Glutamatergic neuron (in vitro differentiated cells): ENCODE measurements around the gene MITD1. TPM values are rescaled to one million over a fixed set of nuclear protein-coding genes. Genes with fewer than 3 reads are reported as not detected.
"Not testable (repeated sequence)": the region's sequence is repeated elsewhere in the genome, so short reads cannot be mapped to it uniquely, and the experiment has no call there.

ENCODE experiments used
- DNase-seq: peaks from one replicate; pipeline ENCODE4 v3.0.0; 2022
- H3K27ac Mint-ChIP-seq: one replicate; pipeline ENCODE4 v1.8.0; 2020; ENCODE audit warnings: mild to moderate bottlenecking, mixed read lengths, inconsistent platforms; ENCODE audit not compliant: unreplicated experiment
- H3K27me3 Mint-ChIP-seq: one replicate; pipeline ENCODE4 v1.8.0; 2020; ENCODE audit warnings: mild to moderate bottlenecking, moderate library complexity, mixed read lengths, inconsistent platforms; ENCODE audit not compliant: unreplicated experiment
- H3K36me3 Mint-ChIP-seq: one replicate; pipeline ENCODE4 v1.8.0; 2020; ENCODE audit warnings: mild to moderate bottlenecking, mixed read lengths, inconsistent platforms; ENCODE audit not compliant: unreplicated experiment
- H3K4me1 Mint-ChIP-seq: one replicate; pipeline ENCODE4 v1.8.0; 2020; ENCODE audit warnings: mild to moderate bottlenecking, low read depth, mixed read lengths, inconsistent platforms; ENCODE audit not compliant: unreplicated experiment
- H3K4me3 Mint-ChIP-seq: one replicate; pipeline ENCODE4 v1.8.0; 2020; ENCODE audit warnings: mild to moderate bottlenecking, mixed read lengths, inconsistent platforms; ENCODE audit not compliant: unreplicated experiment
- H3K9me3 Mint-ChIP-seq: one replicate; pipeline ENCODE4 v1.8.0; 2020; ENCODE audit warnings: mild to moderate bottlenecking, moderate library complexity, mixed read lengths, inconsistent platforms; ENCODE audit not compliant: unreplicated experiment
- CTCF ChIP-seq: fragments of 200-600 bp; sonication (generic); IDR thresholded peaks from one replicate; pipeline ENCODE4 v1.5.0; 2021; ENCODE audit not compliant: partially characterized antibody, unreplicated experiment
- total RNA-seq: library from RNA; stranded (reverse); fragmentation: NEBNext Ultra II Directional; extraction: Animal tissue kit (Norgen Biotek cat#: 25700); gene quantifications from one replicate; pipeline ENCODE4 v1.2.1, GENCODE V29; 2021; ENCODE audit not compliant: unreplicated experiment

Gene MITD1
- total RNA-seq, 1 donor from 2014 or later, result 18.6 TPM

GRCh38 chr2:99139003-99139402 lies 41.9 kb downstream of the MITD1 start:
- no peak for TF ChIP-seq CTCF
- peaks cover 8% of the 10 kb centered on the region for H3K36me3 Mint-ChIP-seq
- no peak overlapping the region for H3K27ac Mint-ChIP-seq
- H3K9me3 Mint-ChIP-seq, result peaks cover 2% of the 10 kb centered on the region
- DNase-seq, result no peak
- no peak overlapping the region for H3K4me3 Mint-ChIP-seq
- no peaks in the 10 kb centered on the region for H3K4me1 Mint-ChIP-seq
- H3K27me3 Mint-ChIP-seq, result peaks cover 3% of the 10 kb centered on the region

GRCh38 chr2:99135044-99135556 lies 45.8 kb downstream of the MITD1 start:
- not testable (repeated sequence) for H3K27ac Mint-ChIP-seq, H3K4me3 Mint-ChIP-seq, H3K4me1 Mint-ChIP-seq, H3K27me3 Mint-ChIP-seq, DNase-seq
- H3K9me3 Mint-ChIP-seq, result peaks cover 12% of the 10 kb centered on the region
- H3K36me3 Mint-ChIP-seq, result peaks cover 22% of the 10 kb centered on the region

- peaks cover 10% of the 10 kb centered on the region for H3K36me3 Mint-ChIP-seq
- H3K27ac Mint-ChIP-seq, result no peak overlapping the region
- H3K4me1 Mint-ChIP-seq, result no peaks in the 10 kb centered on the region
- no peak overlapping the region for H3K4me3 Mint-ChIP-seq
- peaks cover 8% of the 10 kb centered on the region for H3K9me3 Mint-ChIP-seq
- TF ChIP-seq CTCF, result no peak
- peaks cover 2% of the 10 kb centered on the region for H3K27me3 Mint-ChIP-seq
- no peak for DNase-seq
These were observed 52.9 kb downstream of the MITD1 start for GRCh38 chr2:99127981-99128380.

Other genes starting within 250 kb of the MITD1 start
- 2.1 TPM for gene CRACDL, start 244.8 kb downstream of the MITD1 start, total RNA-seq
- 0.34 TPM for gene C2orf15, start 39.4 kb downstream of the MITD1 start, total RNA-seq
- 3.8 TPM for gene TSGA10, start 26.1 kb downstream of the MITD1 start, total RNA-seq
- gene LIPT1, start 26.1 kb downstream of the MITD1 start, total RNA-seq, result 4.3 TPM
- 40.2 TPM for gene MRPL30, start 126 bp upstream of the MITD1 start, total RNA-seq
- not detected for gene LYG2, start 74.6 kb upstream of the MITD1 start, total RNA-seq
- gene LYG1, start 120.1 kb upstream of the MITD1 start, total RNA-seq, result 1.2 TPM
- gene TXNDC9, start 155.3 kb upstream of the MITD1 start, total RNA-seq, result 32.6 TPM
- gene EIF5B, start 156.3 kb upstream of the MITD1 start, total RNA-seq, result 57.4 TPM